Measurements from ENCODE around the gene MCL1. TPM values are rescaled to one million over a fixed set of nuclear protein-coding genes. Genes with fewer than 3 reads are reported as not detected.
"Not testable (repeated sequence)": the region's sequence is repeated elsewhere in the genome, so short reads cannot be mapped to it uniquely, and the experiment has no call there.

Gene MCL1
- total and polyA plus RNA-seq, 9 donors = 74.2 to 280 (median 145) TPM

DNA sequence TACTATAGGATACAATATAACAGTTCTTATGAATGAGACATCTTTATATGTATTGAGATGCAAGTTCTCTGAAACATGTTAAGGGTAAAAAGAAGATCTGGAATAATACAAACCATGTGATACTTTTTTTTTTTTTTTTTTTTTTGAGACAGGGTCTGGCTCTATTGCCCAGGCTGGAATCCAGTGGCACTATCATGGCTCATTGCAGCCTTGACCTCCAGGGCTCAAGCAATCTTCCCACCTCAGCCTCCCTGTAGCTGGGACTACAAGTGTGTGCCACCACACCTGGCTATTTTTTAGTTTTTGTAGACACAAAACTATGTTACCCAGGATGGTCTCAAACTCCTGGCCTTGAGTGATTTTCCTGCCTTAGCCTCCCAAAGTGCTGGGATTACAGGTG, 22.1 kb upstream of the MCL1 start:
- H3K9me3 ChIP-seq = no peaks in the 10 kb centered on the region
- H3K4me1 ChIP-seq (ENCODE audit: insufficient read depth) = peaks cover 9% of the 10 kb centered on the region
- no peaks in the 10 kb centered on the region for H3K27me3 ChIP-seq
- DNase-seq = no peak
- H3K27ac ChIP-seq = no peak overlapping the region
- H3K4me3 ChIP-seq = no peak overlapping the region
- TF ChIP-seq EP300 (IDR thresholded peaks at IDR 0.05) (no peak), POLR2A (IDR thresholded peaks at IDR 0.05) (no peak), CTCF (IDR thresholded peaks at IDR 0.05) (no peak)
- intact Hi-C loops (cut with DNase I) = no loop called here
- no peaks in the 10 kb centered on the region for H3K36me3 ChIP-seq

DNA sequence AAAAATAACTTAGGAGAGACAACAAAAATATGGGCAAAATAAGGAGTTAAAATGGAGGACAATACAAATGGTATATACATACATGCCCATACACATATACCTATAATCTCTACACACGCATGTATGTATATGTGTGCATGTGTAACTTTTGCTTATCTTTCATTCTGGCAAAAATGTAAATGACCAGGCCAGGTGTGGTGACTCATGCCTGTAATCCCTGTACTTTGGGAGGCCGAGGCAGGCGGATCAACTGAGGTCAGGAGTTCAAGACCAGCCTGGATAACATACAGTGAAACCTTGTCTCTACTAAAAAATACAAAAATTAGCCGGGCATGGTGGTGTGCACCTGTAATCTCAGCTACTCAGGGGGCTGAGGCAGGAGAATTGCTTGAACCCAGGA, 18.9 kb upstream of the MCL1 start:
- H3K27ac ChIP-seq; H3K4me3 ChIP-seq; H3K36me3 ChIP-seq; H3K9me3 ChIP-seq; H3K4me1 ChIP-seq (ENCODE audit: insufficient read depth); intact Hi-C loops (cut with DNase I); DNase-seq; H3K27me3 ChIP-seq: not testable (repeated sequence)
- 82 to 97% (median 89%) methylated on average over 4 of the region's 4 CpGs for WGBS, 3 donors

DNA sequence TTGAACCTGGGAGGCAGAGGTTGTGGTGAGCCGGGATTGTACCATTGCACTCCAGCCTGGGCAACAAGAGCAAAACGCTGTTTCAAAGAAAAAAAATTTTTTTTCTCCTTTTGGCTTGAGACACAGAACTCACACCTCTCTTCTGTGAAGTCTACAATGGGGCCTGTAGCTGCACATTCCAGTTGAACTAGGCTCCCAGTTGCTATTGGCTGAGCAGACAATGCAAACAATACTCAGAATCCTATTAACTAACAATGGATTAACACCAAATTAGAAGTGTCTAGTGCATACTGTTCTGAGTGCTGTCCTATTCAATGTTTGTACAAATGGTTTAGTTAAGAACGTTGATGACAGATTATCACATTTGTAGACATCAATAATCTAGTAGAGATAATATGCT, 17.6 kb upstream of the MCL1 start:
- Histone ChIP-seq H3K4me1 (ENCODE audit: insufficient read depth) (no peaks in the 10 kb centered on the region), H3K36me3 (no peaks in the 10 kb centered on the region), H3K4me3 (no peak overlapping the region), H3K9me3 (no peaks in the 10 kb centered on the region), H3K27ac (no peak overlapping the region), H3K27me3 (no peaks in the 10 kb centered on the region)
- TF ChIP-seq CTCF (IDR thresholded peaks at IDR 0.05) (no peak), POLR2A (IDR thresholded peaks at IDR 0.05) (no peak), EP300 (IDR thresholded peaks at IDR 0.05) (no peak)
- 67 to 74% (median 70%) methylated on average over 3 of the region's 3 CpGs for WGBS, 3 donors
- intact Hi-C loops (cut with DNase I) = no loop called here
- no peak for DNase-seq

GRCh38 chr1:150596095-150596892, 16.9 kb upstream of the MCL1 start:
- Histone ChIP-seq H3K27ac (no peak overlapping the region), H3K9me3 (no peaks in the 10 kb centered on the region), H3K4me3 (no peak overlapping the region), H3K36me3 (no peaks in the 10 kb centered on the region), H3K27me3 (no peaks in the 10 kb centered on the region), H3K4me1 (ENCODE audit: insufficient read depth) (no peaks in the 10 kb centered on the region)
- DNase-seq = no peak
- intact Hi-C loops (cut with DNase I) = no loop called here
- no peak for TF ChIP-seq POLR2A (IDR thresholded peaks at IDR 0.05)
- TF ChIP-seq EP300 (IDR thresholded peaks at IDR 0.05) = no peak
- no peak for TF ChIP-seq CTCF (IDR thresholded peaks at IDR 0.05)
- 91 to 95% (median 93%) methylated on average over 7 of the region's 7 CpGs for WGBS, 3 donors

- intact Hi-C loops (cut with DNase I) = no loop called here
- no peak for DNase-seq
- peaks cover 3% of the 10 kb centered on the region for H3K4me1 ChIP-seq (ENCODE audit: insufficient read depth)
- no peaks in the 10 kb centered on the region for H3K9me3 ChIP-seq
- H3K27me3 ChIP-seq = no peaks in the 10 kb centered on the region
- 79 to 97% (median 83%) methylated on average over 2 of the region's 2 CpGs for WGBS, 3 donors
- H3K4me3 ChIP-seq = no peak overlapping the region
- no peaks in the 10 kb centered on the region for H3K36me3 ChIP-seq
- H3K27ac ChIP-seq = no peak overlapping the region
- TF ChIP-seq POLR2A (IDR thresholded peaks at IDR 0.05) (no peak), EP300 (IDR thresholded peaks at IDR 0.05) (no peak), CTCF (IDR thresholded peaks at IDR 0.05) (no peak)
Observed at GRCh38 chr1:150582371-150582770, 3.0 kb upstream of the MCL1 start.

- H3K36me3 ChIP-seq; H3K9me3 ChIP-seq; H3K4me3 ChIP-seq; H3K4me1 ChIP-seq (ENCODE audit: insufficient read depth); intact Hi-C loops (cut with DNase I); H3K27ac ChIP-seq; H3K27me3 ChIP-seq: not testable (repeated sequence)
- DNase-seq = peak in 2 of 5 donors; percentile 11 to 21
- 94 to 99% (median 97%) methylated on average over 14 of the region's 14 CpGs for WGBS, 3 donors
Observed at GRCh38 chr1:150581962-150582361, 2.6 kb upstream of the MCL1 start.

GRCh38 chr1:150581437-150581836, 2.0 kb upstream of the MCL1 start:
- H3K27ac ChIP-seq; H3K4me3 ChIP-seq; H3K9me3 ChIP-seq; H3K36me3 ChIP-seq; intact Hi-C loops (cut with DNase I); H3K27me3 ChIP-seq; H3K4me1 ChIP-seq (ENCODE audit: insufficient read depth): not testable (repeated sequence)
- peak in 1 of 5 donors; percentile 28 for DNase-seq
- 96 to 98% (median 97%) methylated on average over 7 of the region's 7 CpGs for WGBS, 3 donors

- H3K4me3 ChIP-seq; H3K27me3 ChIP-seq; H3K4me1 ChIP-seq (ENCODE audit: insufficient read depth); H3K9me3 ChIP-seq; intact Hi-C loops (cut with DNase I); H3K27ac ChIP-seq; H3K36me3 ChIP-seq: not testable (repeated sequence)
- DNase-seq = peak in 1 of 5 donors; percentile 17
- 86 to 99% (median 96%) methylated on average over 3 of the region's 3 CpGs for WGBS, 3 donors
Observed at GRCh38 chr1:150580966-150581365, 1.6 kb upstream of the MCL1 start.

All from ovary (tissue), 9 donors.